OCI-LY3 (cell line): ENCODE results near the gene SDR9C7.

Source experiments
- CTCF ChIP-seq: fragments of 200-600, 300-600 bp; sonication (generic); IDR thresholded peaks from 2 replicates; pipeline ENCODE4 v1.5.1; 2014; ENCODE audit warnings: antibody characterized with exemption, low read length, low read depth
- EZH2phosphoT487 ChIP-seq: fragments of 200-600 bp; shearing (Covaris generic); IDR thresholded peaks from 2 replicates; pipeline ENCODE4 v1.6.1; 2018; ENCODE audit warnings: antibody characterized with exemption, mixed run types, low read depth

GRCh38 chr12:56932146-56932545 is 2.1 kb downstream of the SDR9C7 start:
- TF ChIP-seq CTCF (no peak), EZH2phosphoT487 (no peak)
